GM19452 (cell line): ENCODE measurements around the gene OVAAL.
"Not testable (repeated sequence)": the region's sequence is repeated elsewhere in the genome, so short reads cannot be mapped to it uniquely, and the experiment has no call there.

ENCODE experiments used
- ATAC-seq: cut with Tn5 transposase; IDR thresholded peaks from one replicate; pipeline ENCODE4 v1.9.1; 2021; ENCODE audit not compliant: unreplicated experiment

OVAAL gene

DNA sequence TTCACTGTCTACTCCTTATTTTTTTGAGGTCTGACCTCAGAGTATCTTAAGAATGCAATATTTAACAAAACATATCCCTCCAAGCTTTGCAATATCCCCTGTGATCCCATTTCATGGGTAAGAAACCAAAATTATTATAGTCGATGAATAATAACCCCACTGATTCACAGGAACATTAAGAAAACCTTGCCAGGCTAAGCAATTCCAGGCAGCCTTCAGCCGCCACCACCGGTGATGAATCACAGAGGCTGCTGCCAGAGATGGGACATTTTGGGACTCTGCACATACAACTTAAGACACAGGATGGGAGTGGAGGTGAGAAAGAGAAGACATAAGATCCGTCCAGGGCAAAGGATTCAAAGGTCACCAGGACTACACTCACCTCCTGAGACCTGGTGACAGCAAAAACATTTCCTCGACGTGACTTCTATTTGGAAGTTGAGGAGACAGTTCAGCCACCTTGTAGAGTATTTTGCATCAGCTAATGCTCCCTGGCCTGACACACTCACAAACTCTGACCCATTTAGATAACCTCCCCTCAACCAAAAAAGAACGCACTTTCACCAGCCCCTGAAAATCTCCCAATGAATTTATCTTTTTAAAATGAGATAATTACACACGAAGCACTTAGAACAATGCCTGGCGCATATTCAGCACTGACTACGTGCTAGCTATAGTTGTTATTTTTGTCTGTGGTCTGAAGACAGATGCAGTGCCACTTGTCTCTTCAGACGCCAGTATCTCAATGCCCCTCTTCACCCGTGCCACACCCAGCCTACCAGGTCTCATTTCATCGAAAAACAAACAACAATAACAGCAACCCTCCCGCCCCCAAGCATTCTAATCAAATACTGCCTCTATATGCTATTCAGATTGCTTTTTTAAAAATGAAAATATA is 17.8 kb upstream of the OVAAL start:
- ATAC-seq: no peak

DNA sequence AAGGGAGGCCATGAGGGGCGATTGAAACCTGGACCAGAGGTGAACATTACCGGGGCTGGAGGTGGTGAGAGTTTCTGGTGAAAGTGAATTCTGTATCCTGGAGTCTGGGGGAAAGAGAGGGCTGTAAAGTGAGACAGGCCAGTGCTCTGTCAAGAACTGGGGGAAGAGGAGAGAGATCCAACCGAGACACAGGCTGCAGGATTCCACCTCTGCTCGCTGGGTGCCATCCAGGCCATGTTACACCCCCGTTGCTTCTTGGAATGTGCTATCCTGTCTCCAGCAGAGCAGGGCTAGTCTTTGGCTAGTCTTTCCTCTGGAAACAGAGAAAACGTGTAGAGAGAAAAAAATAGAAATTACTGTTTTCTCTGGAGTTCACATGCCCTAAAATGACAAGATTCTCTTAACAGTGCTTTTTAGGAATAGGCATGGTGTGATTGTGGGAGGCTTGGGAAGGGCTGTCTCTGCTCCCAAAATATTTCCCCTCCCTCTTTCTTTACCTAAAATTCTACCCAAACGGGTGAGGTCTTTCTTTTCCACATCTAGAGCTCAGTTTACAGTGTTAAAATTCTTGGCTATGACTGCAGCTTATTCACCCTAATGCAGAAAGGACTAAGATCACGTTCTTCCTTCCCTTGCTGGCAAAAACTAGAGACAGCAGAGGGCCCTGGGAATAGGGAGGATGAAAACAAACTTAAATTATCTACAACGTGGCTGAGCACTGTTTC is 16.5 kb upstream of the OVAAL start:
- no peak for ATAC-seq

DNA sequence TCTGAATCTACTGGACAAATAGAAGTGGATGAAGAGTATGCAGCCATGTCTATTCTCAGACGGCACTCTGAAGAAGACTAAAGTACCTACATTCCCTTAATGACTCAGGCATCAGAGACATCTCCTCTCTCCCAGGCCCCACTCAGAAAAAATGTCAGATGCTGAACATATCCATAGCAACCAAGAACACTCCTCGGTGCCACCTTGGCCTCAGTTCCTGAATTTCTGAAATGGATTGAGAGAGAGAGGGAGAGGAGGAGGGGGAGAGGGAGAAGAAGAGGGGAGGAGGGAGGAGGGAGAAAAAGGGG is 16.0 kb upstream of the OVAAL start:
- no peak for ATAC-seq

DNA sequence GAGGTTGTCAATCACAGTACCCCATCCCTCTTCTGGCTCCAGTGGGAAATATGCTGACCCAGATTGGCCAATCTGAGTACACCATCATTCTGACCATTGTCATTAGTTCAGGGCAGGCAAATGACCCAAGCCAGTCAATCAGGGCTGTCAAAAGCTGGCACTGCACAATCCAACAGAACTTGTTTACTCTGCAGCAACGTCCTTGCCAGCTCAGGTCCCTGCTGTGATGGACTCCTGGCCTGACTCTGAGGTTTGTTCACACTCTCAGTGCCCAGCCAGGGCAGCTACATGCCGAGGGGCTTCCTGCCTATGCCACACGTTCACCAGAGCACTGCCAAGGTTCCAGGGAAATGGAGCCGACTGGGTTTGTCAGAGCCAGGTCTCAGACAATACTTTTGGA is 14.7 kb upstream of the OVAAL start:
- ATAC-seq: no peak

DNA sequence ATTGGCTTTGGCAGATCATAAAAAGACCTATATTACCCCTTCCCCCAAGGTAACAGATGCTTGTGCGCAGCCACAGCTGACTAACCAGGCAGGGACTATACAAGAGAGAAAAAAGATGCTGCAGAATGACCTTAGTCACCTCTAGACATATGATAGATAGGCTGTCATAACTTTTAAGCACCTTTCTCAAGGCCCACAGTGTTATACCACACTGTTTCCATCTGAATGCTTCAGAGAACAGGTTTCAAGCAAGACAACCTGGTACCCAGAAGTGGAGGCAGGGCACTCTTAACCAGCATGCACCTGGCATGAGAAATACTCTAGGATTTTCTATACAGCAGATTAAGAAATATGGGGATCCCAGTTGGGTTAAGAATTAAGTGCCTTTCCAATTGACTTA is 12.8 kb upstream of the OVAAL start:
- no peak for ATAC-seq

DNA sequence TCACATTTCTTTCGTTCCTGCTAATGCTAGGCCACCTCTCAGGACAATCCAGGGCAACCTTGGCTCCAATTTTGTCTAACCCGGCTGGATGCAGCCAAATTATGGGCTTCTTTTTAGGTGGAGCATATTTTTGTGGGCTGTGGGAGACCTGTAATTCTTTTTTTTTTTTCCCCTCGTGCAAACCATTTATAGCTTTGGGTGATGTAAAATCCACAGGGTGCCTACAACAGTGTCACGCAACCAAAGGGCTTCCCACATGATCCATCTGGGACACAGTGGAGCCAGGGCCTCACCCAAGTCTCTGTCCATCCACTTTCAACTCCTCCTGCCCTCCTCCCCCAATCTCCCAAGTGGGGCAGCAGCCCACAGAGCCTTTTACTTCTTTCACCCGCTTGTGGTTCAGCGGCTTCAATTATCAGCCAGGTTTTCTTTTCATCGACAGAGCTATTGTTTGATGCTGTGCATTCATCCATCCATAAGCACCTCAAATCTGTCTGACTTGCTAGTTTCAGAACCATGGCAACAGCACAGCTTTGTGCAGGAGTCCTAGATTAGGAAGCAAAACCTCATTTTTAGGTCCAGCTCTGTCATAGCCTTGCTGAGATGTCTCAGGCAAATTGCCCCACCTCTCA is 10.0 kb upstream of the OVAAL start:
- no peak for ATAC-seq

DNA sequence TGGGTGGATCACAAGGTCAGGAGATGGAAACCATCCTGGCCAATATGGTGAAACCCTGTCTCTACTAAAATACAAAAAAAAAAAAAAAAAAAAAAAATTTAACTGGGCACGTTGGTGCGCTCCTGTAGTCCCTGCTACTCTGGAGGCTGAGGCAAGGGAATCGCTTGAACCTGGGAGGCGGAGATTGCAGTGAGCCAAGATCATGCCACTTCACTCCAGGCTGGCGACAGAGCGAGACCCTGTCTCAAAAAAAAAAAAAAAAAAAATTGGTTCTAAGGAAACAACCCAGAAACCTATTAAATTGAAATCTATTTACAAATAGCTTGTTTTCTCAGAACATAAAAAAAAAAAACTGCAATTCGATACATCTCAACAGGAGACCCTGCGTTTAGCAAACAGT is 9.0 kb upstream of the OVAAL start:
- not testable (repeated sequence) for ATAC-seq

DNA sequence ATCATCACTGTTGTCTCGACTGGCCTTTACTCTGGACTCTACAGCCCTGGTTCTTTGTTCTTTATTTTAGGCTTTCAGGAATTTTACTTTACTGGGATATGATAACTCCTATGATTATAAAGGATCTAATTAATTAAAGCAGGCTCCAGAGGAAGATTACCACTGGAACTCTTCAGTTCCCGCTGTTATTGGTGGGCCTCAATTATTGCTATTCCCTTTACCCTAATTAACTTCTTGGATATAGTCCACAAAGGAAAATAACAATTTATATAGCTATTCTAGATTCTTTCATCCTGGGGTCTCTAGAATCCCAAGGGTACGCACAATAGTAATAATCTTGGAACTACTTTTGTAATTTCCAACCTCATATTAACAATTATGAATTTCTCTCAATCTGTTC is 8.5 kb upstream of the OVAAL start:
- ATAC-seq: no peak

DNA sequence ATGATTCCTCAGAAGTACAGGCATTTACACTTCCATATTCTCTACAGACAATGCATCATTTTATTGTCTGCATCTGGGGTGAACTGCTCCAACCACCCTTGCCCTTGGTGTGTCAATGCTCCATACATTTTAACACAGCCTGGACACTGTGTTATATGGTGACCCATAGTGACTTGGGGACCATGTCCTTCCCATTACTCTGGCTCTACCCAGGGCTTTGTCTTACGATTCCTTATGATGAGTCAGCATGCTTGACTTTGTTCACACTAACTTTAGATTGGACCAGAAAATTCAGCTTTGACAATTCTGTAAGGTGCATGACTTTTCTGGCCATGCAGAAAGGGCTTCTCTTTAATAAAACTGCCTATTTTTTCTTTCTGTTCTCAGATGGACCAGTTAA is 6.8 kb upstream of the OVAAL start:
- ATAC-seq: no peak

DNA sequence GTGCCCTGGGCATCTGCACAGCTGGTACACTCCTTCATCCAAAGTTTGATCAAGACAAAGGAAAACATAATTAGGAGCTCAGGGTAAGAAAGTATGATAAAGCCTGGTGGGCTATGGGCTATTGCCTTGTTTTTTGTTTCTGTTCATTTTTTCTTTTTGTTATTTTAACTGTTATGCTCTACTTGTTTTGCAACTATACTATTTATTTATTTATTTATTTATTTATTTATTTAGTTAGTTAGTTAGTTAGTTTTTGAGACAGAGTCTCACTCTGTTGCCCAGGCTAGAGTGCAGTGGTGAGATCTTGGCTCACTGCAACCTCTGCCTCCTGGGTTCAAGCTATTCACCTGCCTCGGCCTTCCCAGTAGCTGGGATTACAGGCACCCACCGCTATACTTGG is 5.7 kb upstream of the OVAAL start:
- not testable (repeated sequence) for ATAC-seq

DNA sequence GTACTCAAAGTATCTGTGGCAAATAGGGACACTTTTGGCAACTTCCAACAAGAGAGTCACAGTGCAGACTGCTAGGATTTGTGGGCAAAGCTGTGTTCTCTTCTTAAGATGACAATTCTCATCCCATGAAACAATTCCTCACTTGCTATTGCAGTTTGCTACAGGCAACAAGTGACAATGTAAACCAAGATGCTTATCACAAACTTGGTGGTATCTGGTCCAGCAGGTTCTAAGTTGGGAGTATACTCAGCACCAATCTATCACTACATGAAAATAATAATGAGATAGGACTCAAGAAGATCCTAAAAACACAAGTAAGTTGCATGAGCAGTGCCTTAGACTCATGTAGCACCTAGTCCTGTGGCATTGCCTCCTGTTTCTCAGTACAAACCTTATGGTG is 3.4 kb upstream of the OVAAL start:
- ATAC-seq: no peak

DNA sequence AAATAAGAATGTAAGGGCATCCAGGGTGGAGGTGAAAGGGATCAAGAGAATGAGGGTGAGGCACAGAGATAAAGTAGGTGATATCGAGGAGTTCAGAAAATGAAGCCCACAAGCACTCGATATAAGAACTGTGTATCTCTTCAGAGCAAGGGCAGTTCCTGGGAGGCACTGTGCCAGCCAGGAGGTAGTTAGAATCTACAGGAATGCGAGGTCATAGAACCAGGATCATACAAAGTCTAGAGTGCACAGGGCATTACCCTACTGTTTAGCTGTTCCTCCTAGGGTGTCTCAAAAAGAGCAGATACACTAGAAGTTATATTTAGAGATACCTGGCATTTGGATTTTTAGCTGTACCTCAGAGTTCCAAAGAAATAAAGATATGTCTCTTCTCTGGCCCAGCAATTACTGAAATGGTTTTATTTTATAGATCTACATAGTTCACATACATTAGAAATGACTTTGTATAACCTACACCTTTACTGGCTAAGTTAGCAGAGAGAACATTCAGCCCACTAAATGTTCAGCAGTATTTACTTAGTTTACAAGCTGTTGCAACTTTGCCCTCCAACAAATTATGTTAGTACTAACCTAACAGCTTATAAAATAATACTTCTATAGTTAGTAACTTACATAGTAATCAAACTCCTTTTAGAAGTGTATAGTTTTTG is 1.6 kb downstream of the OVAAL start:
- no peak for ATAC-seq

DNA sequence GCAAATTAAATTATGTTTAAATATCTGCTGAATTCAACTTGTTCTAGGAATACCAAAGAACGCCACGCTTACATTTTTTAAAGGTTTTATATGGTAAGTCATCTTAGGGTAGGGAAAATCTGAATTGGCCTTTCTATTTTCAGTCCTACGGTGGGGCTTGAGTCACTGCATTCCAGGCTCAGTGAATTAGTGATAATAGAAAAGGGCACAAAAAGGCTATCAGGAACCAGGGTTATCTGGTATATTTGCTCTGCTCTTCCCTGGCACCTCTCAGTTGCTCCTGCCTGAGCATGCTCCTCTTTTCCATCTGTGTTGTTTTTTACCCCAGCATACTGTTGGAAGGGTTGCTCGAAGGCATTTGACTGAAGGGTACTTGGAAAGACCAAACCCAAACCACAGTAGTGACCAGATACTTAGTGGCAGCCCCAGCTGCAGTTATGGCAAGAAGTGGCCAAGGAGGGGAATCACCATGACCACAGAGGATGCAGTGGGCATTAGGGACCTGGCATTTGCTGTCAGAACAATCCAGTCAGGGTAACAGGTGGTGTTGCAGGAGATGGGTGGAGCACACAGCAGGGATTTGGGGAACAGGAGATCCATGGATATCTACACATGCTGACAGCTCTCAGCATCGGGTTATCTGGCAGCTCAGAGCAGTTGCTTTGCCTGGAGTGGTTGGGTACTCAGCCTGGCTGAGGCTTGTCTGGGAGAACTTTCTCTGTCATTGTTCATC is 2.3 kb downstream of the OVAAL start:
- ATAC-seq: no peak

DNA sequence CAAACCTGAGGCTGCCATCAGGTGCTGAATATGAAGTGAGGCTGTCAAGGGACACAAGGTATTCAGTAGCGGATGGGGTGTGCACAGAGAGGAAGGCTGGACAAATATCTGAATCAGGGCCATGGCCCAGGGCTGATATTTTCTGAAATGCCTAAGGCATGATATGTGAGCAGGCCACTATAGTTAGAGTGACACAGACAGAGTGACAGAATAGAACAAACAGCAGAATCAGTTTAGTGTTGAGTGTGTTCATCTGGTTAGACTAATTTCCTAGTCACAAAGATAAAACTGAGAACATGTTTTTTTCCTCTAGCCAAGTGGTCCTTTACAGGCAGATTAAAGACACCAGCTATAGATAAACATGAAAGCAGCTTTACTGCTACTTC is 3.9 kb downstream of the OVAAL start:
- no peak for ATAC-seq

DNA sequence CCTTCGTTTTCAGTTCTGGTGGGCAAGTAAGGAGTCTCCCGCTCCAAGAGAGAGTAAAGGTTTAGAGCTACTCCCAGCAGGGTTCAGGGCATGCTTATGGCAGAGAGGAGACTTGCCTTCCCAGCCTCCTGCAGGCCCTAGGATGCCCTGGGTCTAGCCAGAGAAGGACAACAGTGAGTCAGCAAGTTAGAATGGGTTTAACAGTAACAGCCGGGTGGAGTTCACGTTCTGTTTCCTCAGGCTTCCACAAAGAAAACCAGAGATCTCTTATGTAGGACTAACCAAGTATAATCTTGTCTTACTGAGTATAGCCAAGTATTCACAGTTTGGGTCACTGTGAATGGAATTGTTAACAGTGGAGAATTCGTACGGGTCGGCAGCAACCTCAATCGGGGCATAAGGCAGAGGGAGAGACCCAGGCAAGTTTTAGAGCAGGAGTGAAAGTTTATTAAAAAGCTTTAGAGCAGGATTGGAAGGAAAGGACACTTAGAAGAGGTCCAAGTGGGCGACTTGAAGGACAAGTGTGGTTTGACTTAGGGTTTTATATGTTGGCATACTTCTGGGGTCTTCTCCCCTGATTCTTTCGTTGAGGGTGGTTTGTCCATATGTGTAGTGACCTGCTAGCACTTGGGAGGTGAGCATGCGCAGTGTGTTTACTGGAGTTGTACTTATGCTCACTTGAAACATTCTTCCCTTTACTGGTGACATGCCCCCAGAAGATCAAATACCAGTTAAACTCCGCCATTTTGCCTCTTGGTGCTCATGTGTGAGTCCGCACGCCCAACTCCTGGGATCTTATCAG is 4.5 kb downstream of the OVAAL start:
- ATAC-seq: no peak

DNA sequence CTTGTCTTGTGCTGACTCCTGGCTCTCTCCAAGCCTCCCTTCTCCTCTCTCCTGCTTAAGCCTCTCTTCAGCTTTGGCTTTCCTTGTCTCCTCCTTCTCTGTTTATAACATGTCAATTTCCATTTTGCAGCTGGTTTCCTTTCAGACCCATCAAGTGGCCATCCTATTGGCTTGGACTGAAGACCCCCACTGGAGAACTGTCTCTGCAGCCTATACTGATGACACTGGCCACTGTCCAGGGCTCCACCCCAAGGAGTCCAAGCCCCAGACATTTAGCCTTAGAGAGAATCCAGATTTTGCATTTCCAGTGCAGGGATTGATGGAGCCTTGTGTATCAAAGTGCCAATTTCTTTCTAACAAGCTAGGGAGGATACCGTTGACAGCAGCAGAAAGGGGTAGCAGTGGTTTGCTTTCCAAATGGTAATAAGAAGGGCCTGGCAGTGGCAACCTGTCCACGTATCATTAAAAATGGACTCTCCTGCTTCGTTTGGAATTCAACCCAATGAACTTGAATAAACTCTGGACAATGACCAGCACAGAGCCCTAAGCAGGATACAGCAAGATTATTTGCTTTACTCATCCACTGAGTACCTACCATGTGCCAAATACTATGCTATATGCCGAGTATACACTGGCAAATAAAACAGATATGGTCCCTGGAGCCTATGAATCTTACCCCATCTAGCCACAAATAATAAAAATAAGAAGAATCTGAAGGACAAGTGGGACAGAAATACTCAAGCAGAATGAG is 6.5 kb downstream of the OVAAL start:
- ATAC-seq: no peak

DNA sequence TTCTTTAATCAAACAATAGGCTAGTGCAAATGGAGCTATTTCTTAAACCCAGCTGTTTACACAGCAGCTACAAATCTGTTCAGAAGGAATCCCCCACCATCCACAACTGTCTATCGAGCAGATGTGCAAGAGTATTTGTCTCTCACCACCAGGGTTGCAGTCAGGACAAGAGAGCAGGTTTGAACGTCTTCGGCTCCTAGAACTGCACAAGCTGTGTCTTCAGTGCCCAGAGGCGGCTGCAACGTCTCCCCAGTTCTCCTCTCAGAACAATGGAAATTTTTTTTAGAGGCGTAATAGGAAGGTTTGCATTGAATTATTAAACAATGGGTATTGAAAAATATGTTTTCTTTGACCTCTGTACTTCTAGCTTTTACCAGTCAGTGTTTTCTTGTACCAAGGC is 7.3 kb downstream of the OVAAL start:
- no peak for ATAC-seq

DNA sequence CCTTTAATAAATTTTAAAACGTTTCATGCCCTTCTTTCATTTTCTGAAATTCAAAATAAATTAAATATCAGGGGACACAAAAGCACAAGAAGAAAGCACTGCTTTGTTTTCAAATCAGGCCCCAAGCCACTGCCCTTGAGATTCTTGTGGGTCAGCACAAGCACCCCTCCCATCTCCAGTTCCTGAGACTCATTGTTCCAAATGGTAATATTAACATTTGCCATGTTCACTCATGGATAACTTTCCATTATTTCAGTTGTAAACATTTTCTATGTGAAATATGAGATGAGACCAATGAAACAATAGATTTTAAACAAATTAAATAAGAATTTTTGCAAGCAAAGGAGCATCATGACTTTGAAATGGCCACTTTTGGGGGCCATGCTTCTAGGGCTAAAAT is 7.7 kb downstream of the OVAAL start:
- ATAC-seq: no peak

DNA sequence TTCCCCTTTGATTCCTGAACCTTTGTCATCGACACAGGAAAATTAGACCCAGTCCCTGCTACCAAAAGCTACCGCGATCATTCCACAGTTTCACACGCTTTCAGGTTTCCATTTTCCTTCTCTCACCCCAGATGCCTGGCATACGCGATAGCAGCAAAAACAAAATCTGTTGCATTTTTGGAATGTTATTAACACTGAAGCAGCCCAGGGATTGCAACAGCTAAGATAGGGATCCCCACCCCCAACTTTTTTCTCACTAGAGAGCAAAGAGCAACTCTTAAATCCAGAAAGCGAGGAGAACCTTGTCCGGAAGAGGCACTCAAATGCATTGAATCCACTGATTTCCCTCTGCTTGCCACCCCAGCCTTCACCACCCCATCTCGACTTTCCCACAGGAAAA is 8.9 kb downstream of the OVAAL start:
- ATAC-seq: no peak

DNA sequence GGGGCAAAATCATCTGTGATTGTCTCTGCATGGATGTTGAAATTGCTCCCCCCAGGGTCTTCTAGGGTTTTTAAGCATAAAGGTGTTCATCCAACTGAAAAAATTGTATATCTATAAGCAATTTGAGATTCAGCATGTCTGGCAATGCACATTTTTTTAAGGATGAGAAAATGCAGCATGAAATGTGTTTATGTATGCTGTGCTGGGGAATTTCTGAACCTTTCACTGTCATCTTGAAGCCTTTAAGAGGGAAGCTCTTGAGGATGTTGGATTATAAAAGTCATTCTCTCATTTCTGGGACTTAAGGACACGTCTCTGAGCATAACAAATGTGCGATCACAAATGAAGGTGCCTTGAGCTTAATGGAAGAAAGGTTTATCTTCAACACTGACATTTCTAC is 9.4 kb downstream of the OVAAL start:
- no peak for ATAC-seq
